ENCODE results near the gene PRELP.
"Not testable (repeated sequence)": the region's sequence is repeated elsewhere in the genome, so short reads cannot be mapped to it uniquely, and the experiment has no call there.

The PRELP gene

DNA sequence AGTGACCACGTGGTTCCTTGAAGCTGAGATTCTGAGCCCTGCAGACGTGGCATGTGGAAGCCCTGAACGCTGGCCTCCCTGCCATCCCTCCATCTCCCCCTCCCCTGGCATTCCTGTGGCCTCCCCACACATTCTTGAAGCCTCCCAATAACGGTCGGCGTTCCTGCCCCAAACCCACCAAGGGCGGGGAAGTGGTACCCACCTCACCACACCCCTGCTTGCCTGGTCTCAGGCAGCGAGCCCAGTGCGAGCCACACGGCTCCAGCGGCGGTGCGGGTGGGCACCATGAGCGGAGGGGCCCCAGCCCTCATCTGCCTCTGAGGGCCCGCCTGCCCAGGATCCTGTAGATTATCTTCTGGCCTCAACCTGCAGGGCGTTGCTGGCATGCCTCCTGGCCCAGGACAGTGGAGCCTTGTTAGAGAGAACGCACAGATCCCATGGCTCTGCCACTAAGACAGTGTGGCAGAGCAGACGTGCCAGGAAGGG is 20.6 kb upstream of the PRELP start:
- DNase-seq, result no peak

DNA sequence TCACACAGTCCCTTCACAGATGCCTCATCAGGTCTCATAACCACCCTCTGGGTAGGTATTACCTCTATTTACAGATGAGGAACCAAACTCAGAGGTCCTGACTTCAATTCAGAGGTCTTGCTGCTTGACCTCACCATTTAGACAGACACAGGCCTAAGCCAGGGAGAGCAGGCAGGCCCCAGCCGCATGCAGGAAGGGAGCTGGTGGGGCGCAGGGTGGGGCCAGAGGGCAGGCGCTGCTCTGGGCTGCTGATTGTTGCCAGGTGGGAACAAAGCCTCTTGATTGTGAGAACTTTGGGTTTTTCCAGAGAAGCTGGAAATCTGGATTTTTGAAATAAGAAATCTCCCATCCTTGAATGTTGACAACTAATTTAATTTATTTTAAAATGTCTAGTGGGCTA is 19.9 kb upstream of the PRELP start:
- DNase-seq, result no peak

DNA sequence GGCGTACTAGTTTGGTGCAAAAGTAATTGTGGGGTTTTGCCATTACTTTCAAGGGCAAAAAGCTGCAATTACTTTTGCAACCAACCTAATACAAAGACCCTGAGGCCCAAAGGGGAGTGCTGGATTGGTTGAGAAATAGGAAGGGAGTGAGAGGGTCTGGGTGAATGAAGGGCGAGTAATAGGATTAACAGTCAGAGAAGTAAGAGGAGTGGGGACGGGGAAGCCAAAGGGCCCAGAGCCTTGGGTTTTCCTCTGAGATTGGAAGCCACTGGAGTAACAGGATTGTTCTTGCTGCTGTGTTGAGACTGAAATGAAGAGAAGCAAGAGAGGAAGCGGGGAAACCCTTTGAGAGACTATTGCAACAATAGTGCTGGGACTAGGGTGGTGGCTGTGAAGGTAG is 19.0 kb upstream of the PRELP start:
- no peak for DNase-seq

DNA sequence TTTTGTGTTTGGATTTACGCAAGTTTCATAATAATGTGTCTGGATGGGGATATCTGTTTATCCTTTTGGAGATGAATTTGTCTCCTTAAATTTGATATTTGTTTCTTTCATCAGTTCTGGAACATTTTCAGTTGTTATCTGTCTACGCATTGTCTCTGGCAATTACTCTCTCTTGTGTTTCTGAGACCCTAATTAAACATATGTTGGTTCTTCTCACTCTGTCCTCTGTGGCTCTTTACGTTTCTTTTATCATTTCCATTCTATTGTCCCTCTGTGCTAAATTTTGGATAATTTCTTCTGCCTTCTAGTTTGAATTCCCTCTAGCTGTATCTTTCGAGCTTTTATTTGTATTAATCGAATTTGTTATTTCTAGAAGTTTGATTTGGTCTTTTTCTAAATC is 17.5 kb upstream of the PRELP start:
- no peak for DNase-seq

DNA sequence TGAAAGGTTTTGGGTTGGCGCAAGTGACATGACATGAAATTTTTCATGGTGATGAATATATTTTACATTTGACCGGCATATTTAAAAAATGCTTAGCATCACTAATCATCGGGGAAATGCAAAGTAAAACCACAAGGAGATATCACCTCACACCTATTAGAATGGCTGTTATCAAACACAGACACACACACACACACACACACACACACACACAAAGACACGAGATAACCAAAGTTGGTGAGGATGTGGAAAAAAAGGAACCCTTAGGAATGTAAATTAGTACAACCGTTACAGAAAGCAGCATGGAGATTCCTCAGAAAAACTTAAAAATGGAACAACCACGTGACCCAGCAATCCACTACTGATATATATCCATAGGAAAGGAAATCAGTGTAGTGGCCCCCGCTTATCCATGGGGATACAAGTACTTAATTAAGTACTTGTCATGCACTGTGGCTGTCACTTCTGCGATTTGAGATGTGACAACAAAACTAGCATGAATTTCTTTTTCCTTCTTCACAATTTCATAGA is 15.9 kb upstream of the PRELP start:
- no peak for DNase-seq

DNA sequence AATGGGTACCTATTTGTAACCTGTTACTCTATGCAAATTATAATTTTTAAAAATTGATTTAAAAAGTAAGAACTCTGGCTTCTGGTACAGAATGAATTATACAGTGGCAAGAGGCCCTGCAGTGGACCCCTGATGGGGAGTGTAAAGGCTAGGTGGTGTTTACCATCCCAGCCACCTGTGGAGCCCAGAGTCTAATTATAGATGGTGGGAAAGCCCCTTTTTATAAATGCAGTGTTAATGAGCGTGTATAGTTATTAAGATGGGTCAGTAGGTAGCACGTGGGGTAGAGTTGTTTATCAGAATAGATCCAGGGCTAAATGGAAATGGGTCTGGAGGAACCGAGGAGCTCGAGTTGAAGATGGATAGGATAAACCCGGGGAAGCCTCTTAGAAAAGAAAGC is 13.9 kb upstream of the PRELP start:
- DNase-seq, result no peak

DNA sequence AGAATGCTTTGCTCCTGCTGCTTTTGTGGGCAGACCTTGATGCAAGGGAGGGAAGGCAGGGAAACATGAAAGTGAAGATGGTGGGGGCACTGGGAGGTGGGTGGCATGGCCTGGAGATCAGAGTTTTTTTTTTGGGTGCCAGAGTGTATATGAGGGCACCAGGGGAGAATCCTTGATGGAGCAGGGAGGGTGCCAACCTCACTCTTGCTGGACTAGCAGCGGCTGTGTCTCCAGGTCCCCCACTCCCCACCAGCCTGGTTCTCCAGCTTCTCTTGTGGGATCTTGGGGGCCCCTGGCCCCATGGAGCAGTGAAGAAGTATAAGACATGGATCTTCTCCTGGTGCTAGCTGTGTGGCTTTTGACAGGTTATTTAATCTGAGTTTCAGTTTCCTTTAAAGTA is 13.5 kb upstream of the PRELP start:
- no peak for DNase-seq

DNA sequence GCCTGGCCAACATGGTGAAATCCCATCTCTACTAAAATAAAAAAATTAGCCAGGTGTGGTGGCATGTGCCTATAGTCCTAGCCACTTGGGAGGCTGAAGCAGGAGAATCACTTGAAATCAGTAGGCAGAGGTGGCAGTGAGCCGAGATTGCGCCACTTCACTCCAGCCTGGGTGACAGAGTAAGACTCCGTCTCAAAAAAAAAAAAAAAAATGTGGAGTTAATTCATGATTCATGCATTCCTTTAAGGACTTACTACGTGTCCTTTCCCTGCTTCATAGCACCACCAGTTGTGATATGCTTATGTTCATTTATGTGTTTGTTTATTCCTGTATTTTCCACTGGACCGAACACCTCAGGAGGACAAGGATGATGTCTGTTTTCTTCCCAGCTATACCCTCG is 12.7 kb upstream of the PRELP start:
- DNase-seq, result no peak

DNA sequence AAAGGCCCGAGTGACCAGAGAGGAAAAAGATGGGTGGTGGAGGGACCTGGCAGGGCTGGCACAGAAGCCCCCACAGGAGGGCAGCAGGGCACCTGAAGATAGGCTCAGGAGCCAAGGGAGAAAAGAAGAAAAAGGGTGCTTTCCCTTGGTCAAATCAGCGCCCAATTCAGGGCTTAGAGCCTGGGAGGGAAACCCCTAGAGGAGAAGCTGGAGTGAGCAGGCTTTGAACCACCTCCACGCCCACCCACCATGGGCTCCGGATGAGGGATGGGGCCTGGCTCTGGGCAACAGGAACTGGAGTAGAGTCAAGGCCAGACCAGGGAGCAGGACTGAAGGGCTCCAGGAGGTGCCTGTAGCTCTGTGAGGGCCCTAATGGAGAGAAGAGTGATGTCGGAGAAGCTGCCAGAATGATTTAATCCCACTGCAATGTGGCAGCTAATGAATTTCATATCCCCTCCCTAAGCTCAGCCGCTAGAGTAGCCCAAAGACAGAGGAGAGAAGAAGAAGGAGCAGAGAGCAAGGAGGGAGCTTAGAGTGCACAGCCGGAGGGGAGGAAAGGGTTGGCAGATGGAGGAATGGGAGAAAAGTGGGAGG is 12.0 kb upstream of the PRELP start:
- no peak for DNase-seq

DNA sequence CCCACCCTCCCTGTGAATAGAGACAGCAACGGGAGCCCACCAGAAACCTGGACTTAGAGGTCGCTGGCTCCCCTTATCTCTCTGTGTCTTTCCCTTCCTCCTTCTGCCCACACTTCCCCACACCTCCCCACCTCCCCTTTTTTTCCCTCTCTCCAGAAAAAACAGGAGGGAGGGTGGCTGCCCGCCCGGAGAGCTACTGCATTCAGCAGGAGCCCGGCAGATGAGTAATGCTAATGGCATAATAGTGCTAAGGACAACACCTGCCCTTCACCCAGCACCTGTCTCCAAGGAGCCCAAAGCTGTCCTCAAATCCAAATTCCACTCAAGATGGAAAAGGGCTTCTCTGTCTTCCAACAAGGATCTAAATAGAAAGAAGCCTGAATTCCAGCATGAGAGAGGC is 11.4 kb upstream of the PRELP start:
- no peak for DNase-seq

DNA sequence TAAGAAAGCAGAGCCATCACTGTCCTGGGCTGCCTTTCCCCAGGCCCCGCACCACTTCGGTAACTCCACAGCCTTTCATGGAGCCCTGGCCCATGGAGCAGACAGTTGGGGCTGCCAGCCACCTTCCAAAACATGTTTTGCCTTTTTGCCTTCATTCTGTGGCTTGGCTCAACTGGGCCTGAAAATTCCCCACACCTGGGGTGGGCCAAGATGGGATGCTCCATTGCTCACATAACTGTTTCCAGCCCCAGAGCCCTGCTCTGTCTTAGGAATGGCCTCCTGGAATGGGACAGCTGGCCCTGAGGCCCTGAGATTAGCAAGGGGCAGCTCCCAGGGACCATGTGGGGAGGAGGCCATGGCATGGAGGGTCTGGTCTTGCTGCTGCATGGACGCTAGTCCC is 10.9 kb upstream of the PRELP start:
- DNase-seq, result no peak

DNA sequence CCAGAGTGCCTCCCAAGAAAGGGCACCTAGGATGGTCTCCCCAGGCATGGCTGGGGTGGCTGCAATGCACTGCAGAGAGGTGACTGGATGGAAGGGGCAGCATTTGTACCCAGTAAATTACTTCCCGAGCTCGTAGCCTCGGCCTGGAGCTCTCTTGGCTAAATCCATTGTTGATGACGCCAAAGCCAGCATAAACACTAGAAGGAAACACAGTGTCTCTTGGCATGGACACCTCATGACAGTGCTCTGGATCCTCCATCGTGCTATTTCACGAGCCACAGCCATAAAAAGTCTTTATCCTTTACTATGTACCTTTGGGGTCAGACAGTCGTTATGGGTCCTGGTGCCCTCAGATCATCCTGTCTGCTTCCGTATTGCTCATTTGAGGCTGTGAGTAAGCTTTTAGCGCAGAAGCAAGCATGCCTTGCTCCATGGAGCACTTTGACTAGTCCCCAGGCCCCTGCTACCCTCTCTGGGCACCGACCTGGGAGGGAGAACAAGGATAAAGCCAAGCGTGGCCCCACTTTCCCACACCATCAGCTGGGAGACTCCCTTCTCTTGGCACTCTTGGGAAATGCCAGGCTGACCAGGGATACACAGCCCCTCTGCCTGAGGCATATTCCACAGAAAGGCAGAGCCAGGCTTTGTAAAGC is 10.3 kb upstream of the PRELP start:
- DNase-seq, result no peak

DNA sequence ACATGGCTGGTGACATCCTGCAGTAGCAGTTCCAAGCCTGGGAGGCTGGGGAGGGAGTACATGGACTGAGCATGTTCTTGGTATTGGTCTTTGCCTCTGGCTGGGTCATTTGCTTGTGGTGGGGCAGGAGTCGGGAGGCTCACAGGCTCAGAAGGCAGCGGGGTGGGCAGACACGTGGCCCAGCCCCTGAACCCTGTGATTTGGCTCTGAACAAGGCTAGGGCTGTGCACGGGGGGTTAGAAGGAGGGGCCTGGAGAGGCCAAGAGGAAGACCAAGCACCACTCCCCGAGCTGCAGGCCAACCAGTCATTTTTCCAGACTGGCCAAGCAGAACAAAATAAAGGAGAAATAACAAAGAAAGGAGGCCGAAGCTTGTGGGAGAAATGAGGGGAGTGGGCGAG is 9.7 kb upstream of the PRELP start:
- DNase-seq, result no peak

DNA sequence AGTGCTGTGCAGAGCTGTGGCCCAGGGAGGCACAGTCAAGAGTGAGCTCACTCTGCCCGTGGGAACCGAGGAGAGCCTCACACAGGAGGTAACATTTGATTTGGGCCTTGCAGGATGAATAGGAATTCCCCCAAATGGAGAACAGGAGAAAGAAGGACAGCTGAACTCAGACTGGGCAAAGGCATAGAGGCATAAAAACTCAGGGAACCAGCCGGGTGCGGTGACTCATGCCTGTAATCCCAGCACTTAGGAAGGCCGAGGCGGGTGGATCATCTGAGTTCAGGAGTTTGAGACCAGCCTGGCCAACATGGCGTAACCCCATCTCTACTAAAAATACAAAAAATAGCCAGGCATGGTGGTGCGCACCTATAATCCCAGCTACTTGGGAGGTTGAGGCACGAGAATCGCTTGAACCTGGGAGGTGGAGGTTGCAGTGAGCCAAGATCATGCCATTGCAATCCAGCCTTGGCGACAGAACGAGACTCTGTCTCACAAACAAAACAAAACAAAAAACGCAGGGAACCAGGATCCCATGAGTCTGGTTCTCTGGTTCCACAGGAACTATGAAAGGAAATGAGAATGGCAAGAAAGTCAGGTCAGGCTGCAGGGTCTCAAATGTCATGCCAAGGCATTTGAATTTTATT is 8.6 kb upstream of the PRELP start:
- DNase-seq, result not testable (repeated sequence)

DNA sequence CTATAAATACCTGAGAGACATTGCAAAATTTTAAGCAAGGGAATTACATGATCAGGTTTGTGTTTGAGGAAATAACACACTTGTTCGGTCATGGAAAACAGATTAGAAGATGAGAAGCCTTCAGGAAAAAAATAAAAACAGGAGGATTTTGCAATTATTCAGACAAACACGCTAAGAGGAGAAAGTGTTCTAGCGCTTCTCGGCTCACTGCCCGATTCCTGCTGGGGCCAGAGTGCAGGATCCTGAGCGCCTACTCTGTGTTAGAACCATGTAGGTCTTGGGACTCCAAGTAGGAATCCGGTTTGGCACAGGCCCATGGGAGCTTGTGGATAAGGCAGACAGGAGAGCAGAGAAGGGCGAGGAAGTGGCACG is 8.1 kb upstream of the PRELP start:
- DNase-seq, result no peak

DNA sequence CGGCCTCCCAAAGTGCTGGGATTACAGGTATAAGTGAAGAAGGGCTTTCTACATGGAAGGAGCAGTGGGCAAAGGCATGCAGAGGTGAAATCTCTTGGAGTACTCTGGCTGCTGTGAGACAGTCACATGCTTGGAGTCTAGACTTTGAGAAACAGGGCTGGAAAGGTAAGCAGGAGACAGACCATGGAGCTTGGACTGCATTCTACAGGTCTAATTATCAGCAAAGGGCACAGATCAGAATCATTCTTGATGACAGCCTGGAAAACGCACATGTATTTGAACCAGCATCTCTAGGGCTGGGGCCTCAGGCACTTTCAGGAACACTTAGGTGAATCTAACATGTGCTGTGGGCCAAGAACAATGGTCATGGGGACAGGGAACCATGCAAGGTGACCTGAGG is 7.3 kb upstream of the PRELP start:
- no peak for DNase-seq

DNA sequence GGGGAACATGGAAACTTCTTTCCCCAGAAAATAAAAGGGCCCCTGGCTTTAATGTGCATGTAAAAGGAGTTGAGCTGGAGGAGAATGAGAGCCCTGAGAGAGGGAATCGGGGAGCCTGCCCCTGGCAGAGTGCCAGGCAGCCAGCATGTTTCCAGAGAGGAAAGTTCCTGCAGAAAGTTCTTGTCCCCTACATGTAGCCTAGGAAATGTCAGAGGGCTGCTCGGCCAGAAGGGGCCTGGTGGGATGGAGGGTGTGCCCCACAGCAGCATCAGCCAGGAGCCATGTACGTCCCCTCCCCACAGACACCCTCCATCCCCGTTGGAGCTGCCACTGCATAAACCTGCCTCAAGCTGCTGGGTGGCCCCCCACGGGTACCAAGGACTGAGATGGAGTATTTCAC is 5.4 kb upstream of the PRELP start:
- DNase-seq, result no peak

DNA sequence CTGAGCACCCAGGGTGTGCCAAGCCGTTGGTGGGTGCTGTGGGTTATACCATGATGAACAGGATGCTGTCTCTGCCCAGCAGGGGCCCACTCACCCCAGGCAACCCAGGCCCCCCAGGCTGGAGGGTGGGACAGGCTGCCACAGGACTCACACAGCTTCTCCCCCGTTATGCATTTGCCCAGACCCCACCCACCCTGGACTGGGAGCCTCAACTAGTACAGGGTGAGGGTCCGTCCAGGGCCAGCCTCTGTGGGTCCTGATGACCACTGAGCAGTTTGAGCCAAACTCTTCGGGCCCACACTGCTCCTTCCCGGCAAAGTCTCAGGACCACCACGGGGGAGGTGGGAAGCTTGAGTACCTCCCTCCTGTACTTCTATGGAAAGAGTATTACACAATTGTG is 3.8 kb upstream of the PRELP start:
- DNase-seq, result no peak

DNA sequence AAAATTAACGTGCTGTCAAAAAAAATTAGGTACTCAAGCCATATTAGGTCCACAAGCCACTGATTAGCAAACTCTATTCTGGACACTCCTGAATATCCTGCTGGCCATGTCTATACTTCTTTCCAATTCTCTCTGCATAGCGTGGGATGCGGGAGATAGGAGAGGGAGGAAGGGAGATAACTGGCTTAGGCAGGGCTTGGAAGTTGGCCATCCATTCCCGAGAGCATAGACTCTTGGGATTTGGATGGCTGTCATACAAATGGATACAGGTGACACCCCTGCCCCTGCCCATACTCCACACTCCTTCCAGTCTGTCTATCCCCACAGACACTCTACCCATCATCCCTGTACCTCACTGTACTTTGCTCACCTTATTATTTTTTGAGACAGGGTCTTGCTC is 2.3 kb upstream of the PRELP start:
- no peak for DNase-seq

DNA sequence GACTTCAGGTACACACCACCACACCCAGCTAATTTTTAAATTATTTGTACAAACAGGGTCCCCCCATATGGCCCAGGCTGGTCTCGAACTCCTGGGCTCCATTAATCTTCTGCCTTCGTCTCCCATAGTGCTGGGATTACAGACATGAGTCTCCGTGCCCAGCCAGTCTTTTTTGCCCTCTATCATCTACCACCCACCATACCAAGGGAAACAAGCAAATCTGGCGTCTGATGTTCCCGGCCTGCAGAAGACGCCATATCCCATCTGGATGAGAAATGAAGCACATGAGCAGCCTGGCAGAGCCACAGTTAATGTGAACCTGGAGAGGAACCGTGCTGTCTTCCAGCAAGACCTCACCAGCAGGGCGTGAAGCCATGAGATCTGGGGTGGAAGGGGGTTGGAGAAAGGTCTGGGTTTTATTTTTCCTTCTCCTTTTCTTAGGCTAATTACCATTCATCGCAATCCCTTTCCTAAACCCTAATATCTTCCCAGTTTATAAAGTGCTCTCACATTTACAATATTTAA is 1.8 kb upstream of the PRELP start:
- no peak for DNase-seq

DNA sequence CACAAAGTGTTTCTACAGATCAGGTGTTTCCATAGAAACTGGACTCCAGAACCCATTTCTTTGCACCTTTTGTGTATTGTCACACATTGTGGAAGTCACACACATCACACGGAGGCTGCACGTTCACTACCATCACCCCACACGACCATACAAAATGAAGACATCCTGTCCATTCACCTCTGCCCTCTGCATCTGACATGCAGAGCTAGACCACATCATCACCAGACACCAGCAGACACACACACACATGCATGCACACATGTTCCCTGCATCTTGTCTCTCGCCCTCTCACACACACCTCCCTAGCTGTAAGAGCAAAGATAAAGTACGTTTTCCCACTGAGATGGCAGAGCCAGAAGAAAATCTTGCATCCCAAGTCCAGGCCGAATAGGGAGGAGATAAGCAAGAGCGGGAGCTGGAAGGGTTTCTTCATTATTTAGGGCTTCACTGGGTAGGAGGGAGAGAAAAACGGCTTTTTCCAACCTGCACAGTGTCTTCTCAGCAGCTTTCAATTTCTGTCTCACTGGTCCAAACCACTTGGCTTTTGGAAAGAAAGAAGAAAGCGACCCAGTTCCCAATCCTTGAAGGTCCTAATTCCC is 709 bp downstream of the PRELP start:
- DNase-seq, result no peak

DNA sequence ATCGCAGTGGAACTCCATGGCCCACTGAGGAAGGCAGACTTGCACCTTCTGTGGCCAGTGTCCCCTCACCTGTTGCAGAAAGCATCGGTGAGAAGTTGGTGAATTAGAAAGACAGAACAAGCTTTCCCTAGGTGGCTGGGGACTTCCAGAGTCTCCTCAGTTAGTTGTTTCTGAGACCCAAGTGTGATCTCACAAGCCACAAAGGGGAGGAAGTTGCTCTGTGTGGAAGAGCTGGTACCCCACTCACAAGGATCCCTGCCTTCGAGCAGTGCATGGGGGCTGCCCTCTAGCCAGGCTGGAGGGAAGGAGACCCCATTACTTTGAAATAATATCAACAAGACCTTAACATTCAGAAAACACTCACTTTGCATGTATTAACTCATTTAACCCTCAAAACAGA is 2.1 kb downstream of the PRELP start:
- DNase-seq, result no peak

DNA sequence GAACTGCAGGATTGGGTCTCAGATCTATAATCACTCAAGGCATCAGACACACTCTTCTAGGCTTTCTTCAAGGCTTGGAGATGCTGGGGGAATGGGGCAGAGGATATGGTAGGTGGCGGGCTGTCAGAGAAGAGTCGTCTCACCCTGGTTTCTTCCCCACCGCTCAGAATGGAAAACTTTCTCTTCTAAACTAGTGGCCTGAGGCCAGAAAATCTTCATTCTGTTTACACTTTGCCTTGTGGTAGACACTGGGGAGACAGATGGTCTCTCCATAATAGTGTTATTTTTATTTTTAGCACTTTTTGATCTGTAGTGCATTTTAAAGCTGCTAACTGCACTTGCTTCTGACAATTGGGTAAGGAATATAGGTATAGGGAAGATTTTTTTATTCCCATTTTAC is 2.6 kb downstream of the PRELP start:
- DNase-seq, result no peak

DNA sequence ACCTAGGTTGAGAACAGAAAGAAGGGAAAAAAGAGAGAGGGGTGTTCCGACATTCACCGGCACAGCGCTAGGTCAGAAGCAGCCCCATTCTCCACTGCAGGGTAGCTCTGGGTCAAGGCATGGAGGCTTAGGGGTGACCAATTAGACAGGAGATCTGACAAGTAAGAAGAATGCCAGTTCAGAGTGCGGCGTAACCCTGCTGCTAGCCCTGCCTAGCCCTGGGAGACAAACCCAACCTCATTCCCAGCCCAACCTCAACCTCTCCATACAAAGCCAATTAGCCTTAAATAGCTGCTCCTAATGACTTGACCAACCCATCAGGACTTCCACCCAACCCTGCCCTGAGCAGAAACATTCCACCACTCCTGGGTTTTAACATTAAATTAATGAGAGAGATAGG is 3.4 kb downstream of the PRELP start:
- no peak for DNase-seq
